ENCODE data around the gene SLIT3. TPM values are rescaled to one million over a fixed set of nuclear protein-coding genes. Genes with fewer than 3 reads are reported as not detected.

The SLIT3 gene
- total RNA-seq, 1 donor from 2014 or later: 3.1 TPM

DNA sequence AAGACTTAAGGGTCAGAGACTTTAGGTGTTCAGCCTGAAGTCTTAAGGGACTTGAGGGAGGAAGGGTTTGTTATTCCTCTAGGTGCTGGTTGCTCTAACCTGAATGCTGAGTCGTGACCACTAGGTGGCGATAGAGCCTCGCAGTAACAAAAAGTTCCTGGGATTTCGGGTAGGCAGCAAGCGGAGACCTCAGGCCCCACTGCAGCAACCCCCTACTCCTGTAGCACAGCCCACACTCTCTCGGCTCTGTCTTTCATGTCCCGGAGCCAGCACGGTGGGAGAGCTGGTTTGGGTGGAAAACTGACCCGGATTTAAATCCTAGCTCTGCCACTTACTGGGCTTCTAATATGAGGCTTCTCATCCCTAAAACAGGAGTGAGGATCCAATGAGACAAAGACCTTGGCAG lies 621.4 kb downstream of the SLIT3 start:
- no peak overlapping the region for H3K4me3 ChIP-seq (ENCODE audit: low read depth, low read length)
- peak; percentile 95 for TF ChIP-seq CTCF (conservative IDR thresholded peaks at IDR 0.05; ENCODE audit: low read depth, low read length)
- DNase-seq (ENCODE audit: low read depth): no peak

DNA sequence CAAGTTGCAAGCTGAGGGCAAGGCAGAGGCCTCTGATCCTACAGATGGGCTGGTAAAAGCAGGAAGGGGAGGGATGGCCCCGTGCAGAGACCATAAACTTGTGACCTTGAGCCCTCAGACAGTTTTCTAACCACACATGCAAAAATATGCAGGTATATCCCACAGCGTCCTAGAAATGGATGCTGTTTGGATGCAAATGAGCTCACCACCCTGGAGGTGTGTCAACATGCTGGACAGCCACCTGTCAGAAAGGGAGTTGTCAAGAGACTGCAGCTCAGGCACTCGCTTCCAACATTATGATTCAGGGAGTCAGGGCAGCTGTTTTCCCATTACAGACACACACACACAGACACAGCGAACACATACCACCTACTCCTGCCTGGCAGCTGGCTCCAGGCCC lies 624.4 kb downstream of the SLIT3 start:
- no peak for DNase-seq (ENCODE audit: low read depth)
- TF ChIP-seq CTCF (conservative IDR thresholded peaks at IDR 0.05; ENCODE audit: low read depth, low read length): no peak
- H3K4me3 ChIP-seq (ENCODE audit: low read depth, low read length): no peak overlapping the region

GRCh38 chr5:168675883-168676408 lies 625.0 kb downstream of the SLIT3 start:
- DNase-seq (ENCODE audit: low read depth): no peak
- no peak for TF ChIP-seq CTCF (conservative IDR thresholded peaks at IDR 0.05; ENCODE audit: low read depth, low read length)
- no peak overlapping the region for H3K4me3 ChIP-seq (ENCODE audit: low read depth, low read length)

GRCh38 chr5:168674893-168675482 lies 626.0 kb downstream of the SLIT3 start:
- TF ChIP-seq CTCF (conservative IDR thresholded peaks at IDR 0.05; ENCODE audit: low read depth, low read length): no peak
- no peak for DNase-seq (ENCODE audit: low read depth)

GRCh38 chr5:168672888-168673287 lies 628.1 kb downstream of the SLIT3 start:
- DNase-seq (ENCODE audit: low read depth): no peak
- no peak for TF ChIP-seq CTCF (conservative IDR thresholded peaks at IDR 0.05; ENCODE audit: low read depth, low read length)

More at GRCh38 chr5:168674893-168675482, 626.0 kb downstream of the SLIT3 start:
- no peak overlapping the region for H3K4me3 ChIP-seq (ENCODE audit: low read depth, low read length)

GRCh38 chr5:168672016-168672415 lies 628.9 kb downstream of the SLIT3 start:
- TF ChIP-seq CTCF (conservative IDR thresholded peaks at IDR 0.05; ENCODE audit: low read depth, low read length): no peak
- H3K4me3 ChIP-seq (ENCODE audit: low read depth, low read length): no peak overlapping the region
- no peak for DNase-seq (ENCODE audit: low read depth)

More at GRCh38 chr5:168672888-168673287, 628.1 kb downstream of the SLIT3 start:
- no peak overlapping the region for H3K4me3 ChIP-seq (ENCODE audit: low read depth, low read length)
